Mesenchymal stem cell (in vitro differentiated cells and primary cell): ENCODE results near the gene REL.
A peak's percentile ranks its signal among the peaks of the same experiment; 100 is the strongest.

Source experiments
- DNase-seq: peaks from one replicate; pipeline ENCODE4 v3.0.0-alpha.2; 2013
- H2AFZ ChIP-seq: one replicate; pipeline ENCODE4 v1.6.1; 2013; ENCODE audit warnings: low read depth, mild to moderate bottlenecking, control low read depth, inconsistent platforms, low read length, moderate library complexity
- H2AK5ac ChIP-seq: 2 replicates; pipeline ENCODE4 v1.6.1; 2013; ENCODE audit warnings: low read length, moderate library complexity, mild to moderate bottlenecking, inconsistent platforms; ENCODE audit not compliant: severe bottlenecking
- H2BK120ac ChIP-seq: one replicate; pipeline ENCODE4 v1.6.1; 2013; ENCODE audit warnings: low read depth, mild to moderate bottlenecking, inconsistent platforms, low read length, moderate library complexity
- H2BK12ac ChIP-seq, 2 experiments: one replicate each; pipeline ENCODE4 v1.6.1; 2013; ENCODE audit warnings: inconsistent platforms in 2 of 2, low read length in 2 of 2, mild to moderate bottlenecking in 2 of 2, moderate library complexity in 2 of 2, control low read depth in 1 of 2
- H2BK15ac ChIP-seq: one replicate; pipeline ENCODE4 v1.6.1; 2013; ENCODE audit warnings: mild to moderate bottlenecking, low read depth, inconsistent platforms; ENCODE audit not compliant: poor library complexity, severe bottlenecking
- H2BK5ac ChIP-seq: 2 replicates; pipeline ENCODE4 v1.6.1; 2013; ENCODE audit warnings: low read depth, mild to moderate bottlenecking, low read length, control low read depth, inconsistent platforms; ENCODE audit not compliant: poor library complexity, severe bottlenecking
- H3K14ac ChIP-seq, 2 experiments: one replicate each; pipeline ENCODE4 v1.6.1; 2013; ENCODE audit warnings: inconsistent platforms in 2 of 2, low read length in 2 of 2, control low read depth in 1 of 2, mild to moderate bottlenecking in 1 of 2, moderate library complexity in 1 of 2
- H3K18ac ChIP-seq, 2 experiments: one replicate each; pipeline ENCODE4 v1.6.1; 2013; ENCODE audit warnings: inconsistent platforms in 2 of 2, low read length in 2 of 2, control low read depth in 1 of 2, low read depth in 1 of 2, mild to moderate bottlenecking in 1 of 2
- H3K23ac ChIP-seq, 2 experiments: one replicate each; pipeline ENCODE4 v1.6.1; 2013; ENCODE audit warnings: inconsistent platforms in 2 of 2, low read length in 2 of 2, mild to moderate bottlenecking in 2 of 2, moderate library complexity in 2 of 2, control low read depth in 1 of 2
- H3K27ac ChIP-seq: 2 replicates; pipeline ENCODE4 v1.5.1; 2013; ENCODE audit warnings: mild to moderate bottlenecking, moderate library complexity, low read length, control low read depth, inconsistent platforms; ENCODE audit not compliant: poor library complexity, severe bottlenecking
- H3K27me3 ChIP-seq, 2 experiments: 2 replicates each; pipeline versions ENCODE4 v1.6.1 to v1.7.0; 2013; ENCODE audit warnings: low read length in 2 of 2, mild to moderate bottlenecking in 2 of 2, moderate library complexity in 2 of 2, control low read depth in 1 of 2, inconsistent platforms in 1 of 2; ENCODE audit not compliant: control insufficient read depth in 1 of 2, insufficient read depth in 1 of 2
- H3K36me3 ChIP-seq, 2 experiments: 2 replicates each; pipeline versions ENCODE4 v1.6.1 to v1.7.0; 2013; ENCODE audit warnings: low read length in 2 of 2, control low read depth in 1 of 2, inconsistent platforms in 1 of 2, low read depth in 1 of 2, mild to moderate bottlenecking in 1 of 2; ENCODE audit not compliant: insufficient read depth in 2 of 2, control insufficient read depth in 1 of 2
- H3K4ac ChIP-seq, 2 experiments: one replicate each; pipeline ENCODE4 v1.6.1; 2013; ENCODE audit warnings: inconsistent platforms in 2 of 2, low read length in 2 of 2, mild to moderate bottlenecking in 2 of 2, moderate library complexity in 2 of 2, control low read depth in 1 of 2, low read depth in 1 of 2
- H3K4me1 ChIP-seq: 2 replicates; pipeline ENCODE4 v1.6.1; 2013; ENCODE audit warnings: low read depth, low read length, control low read depth; ENCODE audit not compliant: control insufficient read depth, insufficient read depth
- H3K4me2 ChIP-seq: 2 replicates; pipeline ENCODE4 v1.6.1; 2013; ENCODE audit warnings: low read length, mild to moderate bottlenecking, inconsistent platforms; ENCODE audit not compliant: poor library complexity, severe bottlenecking
- H3K4me3 ChIP-seq, 2 experiments: 2 replicates each; pipeline versions ENCODE4 v1.5.1 to v1.7.0; 2013; ENCODE audit warnings: low read length in 2 of 2, mild to moderate bottlenecking in 2 of 2, control low read depth in 1 of 2, low read depth in 1 of 2; ENCODE audit not compliant: insufficient read depth in 1 of 2
- H3K79me1 ChIP-seq: replicated peaks from 2 replicates; pipeline ENCODE4 v1.6.1; 2013; ENCODE audit warnings: mild to moderate bottlenecking, control low read depth, low read length, inconsistent platforms; ENCODE audit not compliant: poor library complexity, severe bottlenecking
- H3K9ac ChIP-seq: 2 replicates; pipeline ENCODE4 v1.7.0; 2013; ENCODE audit warnings: mild to moderate bottlenecking, low read length, moderate library complexity
- H3K9me3 ChIP-seq: 2 replicates; pipeline ENCODE4 v1.7.0; 2013; ENCODE audit warnings: mild to moderate bottlenecking, low read length; ENCODE audit not compliant: control insufficient read depth
- H4K8ac ChIP-seq: one replicate; pipeline ENCODE4 v1.6.1; 2013; ENCODE audit warnings: inconsistent platforms, mild to moderate bottlenecking, low read length, moderate library complexity
- H4K91ac ChIP-seq: one replicate; pipeline ENCODE4 v1.6.1; 2013; ENCODE audit warnings: mild to moderate bottlenecking, low read length, inconsistent platforms
- WGBS: methylation state at CpG from one replicate; pipeline ENCODE4 v1.1.7; 2013; ENCODE audit warnings: mixed read lengths; 5-methylcytosine and 5-hydroxymethylcytosine counted together

Gene REL

DNA sequence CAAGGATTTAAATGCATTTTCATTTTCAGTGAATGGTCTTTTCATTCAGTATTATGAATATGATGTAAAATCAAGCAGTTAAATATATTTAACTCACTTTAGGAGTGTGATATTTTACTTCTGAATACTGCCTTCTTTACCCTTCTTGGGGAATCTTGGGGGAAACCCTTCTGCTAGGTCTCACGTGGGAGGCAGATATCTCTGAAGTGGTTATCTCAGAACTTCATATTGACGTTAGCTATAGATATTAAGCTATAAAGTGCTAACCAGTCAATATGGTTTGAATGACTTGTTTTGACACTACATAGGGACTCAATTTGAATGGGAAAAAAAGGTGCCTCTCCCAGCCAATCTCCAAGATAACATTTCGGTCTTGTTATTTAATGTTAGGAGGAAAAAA lies 9.8 kb downstream of the REL start:
- H3K9ac ChIP-seq, result no peak overlapping the region
- H2AFZ ChIP-seq, result no peak overlapping the region
- DNase-seq, result no peak
- no peak overlapping the region for H2BK120ac ChIP-seq
- no CpG with 5 or more reads among the region's 3 CpGs for WGBS
- no peak overlapping the region for H4K91ac ChIP-seq
- H2AK5ac ChIP-seq, result no peak overlapping the region
- H3K27me3 ChIP-seq, result no peaks in the 10 kb centered on the region
- no peak overlapping the region for H3K14ac ChIP-seq
- H3K27ac ChIP-seq, result no peak overlapping the region
- no peak overlapping the region for H3K4me2 ChIP-seq
- H2BK15ac ChIP-seq, result no peak overlapping the region
- H4K8ac ChIP-seq, result no peak overlapping the region
- H2BK5ac ChIP-seq, result no peak overlapping the region
- H3K9me3 ChIP-seq, result no peaks in the 10 kb centered on the region
- no peaks in the 10 kb centered on the region for H3K4me1 ChIP-seq
- no peak overlapping the region for H2BK12ac ChIP-seq
- H3K4ac ChIP-seq, result no peak overlapping the region
- H3K79me1 ChIP-seq, result peaks cover 3% of the 10 kb centered on the region
- H3K4me3 ChIP-seq, result no peak overlapping the region
- peaks cover 3 to 22% of the 10 kb centered on the region in 2 experiments for H3K36me3 ChIP-seq
- H3K18ac ChIP-seq, result no peak overlapping the region
- no peak overlapping the region for H3K23ac ChIP-seq

DNA sequence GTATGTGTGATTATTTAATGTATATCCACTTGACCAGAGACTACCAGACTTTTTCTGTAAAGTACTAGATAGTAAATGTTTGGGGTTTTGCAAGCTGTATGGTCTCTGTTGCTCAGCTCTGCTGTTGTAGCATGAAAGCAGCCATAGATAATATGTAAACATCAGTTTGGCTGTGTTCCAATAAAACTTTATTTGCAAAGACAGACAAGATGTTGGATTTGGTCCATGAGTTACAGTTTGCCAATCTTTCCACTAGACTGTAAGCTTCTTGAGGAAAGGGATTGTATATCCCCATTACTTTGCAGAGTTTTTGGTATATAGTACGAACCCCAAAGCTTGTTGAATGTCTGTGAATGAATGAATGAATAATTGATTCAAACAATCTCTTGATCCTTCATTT lies 17.2 kb downstream of the REL start:
- Histone ChIP-seq H3K23ac (no peak overlapping the region), H3K4me3 (no peak overlapping the region), H3K9ac (no peak overlapping the region), H3K4me1 (no peaks in the 10 kb centered on the region), H2BK15ac (no peak overlapping the region), H2AFZ (no peak overlapping the region), H2BK5ac (no peak overlapping the region), H2BK120ac (no peak overlapping the region), H4K91ac (no peak overlapping the region), H4K8ac (no peak overlapping the region), H3K4ac (no peak overlapping the region), H3K27me3 (no peaks in the 10 kb centered on the region), H3K4me2 (no peak overlapping the region), H3K18ac (no peak overlapping the region), H2AK5ac (no peak overlapping the region), H2BK12ac (no peak overlapping the region), H3K9me3 (no peaks in the 10 kb centered on the region), H3K79me1 (no peaks in the 10 kb centered on the region), H3K36me3 (peaks cover 9 to 44% of the 10 kb centered on the region in 2 experiments), H3K27ac (no peak overlapping the region), H3K14ac (no peak overlapping the region)
- DNase-seq, result no peak
- no CpG with 5 or more reads among the region's 1 CpG for WGBS

DNA sequence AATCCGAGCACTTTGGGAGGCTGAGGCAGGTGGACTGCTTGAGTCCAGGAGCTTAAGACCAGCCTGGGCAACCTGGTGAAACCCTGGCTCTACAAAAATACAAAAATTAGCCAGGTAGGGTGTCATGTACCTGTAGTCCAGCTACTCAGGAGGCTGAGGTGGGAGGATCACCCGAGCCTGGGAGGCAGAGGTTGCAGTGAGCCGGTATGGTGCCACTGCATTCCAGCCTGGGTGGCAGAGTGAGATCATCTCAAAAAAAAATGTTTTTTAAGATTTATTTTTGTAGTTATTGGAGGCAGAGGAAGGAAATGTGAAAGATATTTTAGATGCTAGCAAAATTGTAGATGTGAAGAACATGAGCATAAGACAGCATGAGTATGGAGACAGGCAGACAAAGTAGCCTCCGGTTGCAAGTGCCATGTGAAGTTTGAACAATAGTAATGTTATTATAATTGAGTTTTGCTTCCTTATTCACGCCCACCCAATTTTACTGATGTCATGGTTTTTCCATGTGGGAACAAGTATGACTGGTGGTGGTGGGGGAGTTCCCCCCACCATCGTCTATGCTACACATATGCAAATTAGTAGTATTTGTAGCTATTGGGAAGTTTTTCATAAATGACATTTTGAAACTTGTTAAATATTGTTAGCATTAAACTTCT lies 18.0 kb downstream of the REL start:
- Histone ChIP-seq H2BK12ac (no peak overlapping the region), H3K9ac (no peak overlapping the region), H3K36me3 (peaks cover 9 to 41% of the 10 kb centered on the region in 2 experiments), H2AFZ (no peak overlapping the region), H3K27me3 (no peaks in the 10 kb centered on the region), H2BK120ac (no peak overlapping the region), H4K91ac (no peak overlapping the region), H3K27ac (no peak overlapping the region), H2BK5ac (peak overlapping the region; percentile 57), H3K14ac (no peak overlapping the region), H3K23ac (no peak overlapping the region), H3K4me3 (no peak overlapping the region), H2AK5ac (no peak overlapping the region), H3K79me1 (no peaks in the 10 kb centered on the region), H3K4ac (no peak overlapping the region), H3K4me2 (no peak overlapping the region), H3K9me3 (no peaks in the 10 kb centered on the region), H3K18ac (no peak overlapping the region), H2BK15ac (no peak overlapping the region), H4K8ac (no peak overlapping the region), H3K4me1 (no peaks in the 10 kb centered on the region)
- DNase-seq, result no peak
- WGBS, result 95% methylated on average over 5 of the region's 6 CpGs

DNA sequence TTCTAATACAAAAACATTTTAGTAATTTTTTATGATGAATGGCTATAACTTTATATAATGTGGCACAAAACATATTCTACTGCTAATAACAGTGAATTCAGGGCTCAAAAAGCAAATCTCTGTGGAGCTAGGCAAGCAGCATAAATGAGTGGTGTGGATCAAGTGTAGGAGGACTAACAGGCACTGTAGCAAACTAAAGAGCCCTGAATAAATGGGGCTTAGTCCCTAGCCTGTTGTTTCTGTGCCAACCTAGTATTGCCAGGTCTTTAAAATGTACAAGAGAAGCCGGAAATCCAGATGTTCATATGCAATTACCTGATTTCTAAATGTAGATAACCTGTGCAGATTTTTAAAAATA lies 18.5 kb downstream of the REL start:
- Histone ChIP-seq H3K18ac (no peak overlapping the region), H2BK120ac (no peak overlapping the region), H2AK5ac (no peak overlapping the region), H3K4me1 (no peaks in the 10 kb centered on the region), H3K79me1 (no peaks in the 10 kb centered on the region), H2BK15ac (no peak overlapping the region), H2AFZ (no peak overlapping the region), H3K4ac (no peak overlapping the region), H3K27me3 (no peaks in the 10 kb centered on the region), H4K91ac (no peak overlapping the region), H2BK5ac (no peak overlapping the region), H3K23ac (no peak overlapping the region), H3K4me3 (no peak overlapping the region), H3K14ac (no peak overlapping the region), H3K36me3 (peaks cover 9 to 38% of the 10 kb centered on the region in 2 experiments), H3K9me3 (no peaks in the 10 kb centered on the region), H2BK12ac (no peak overlapping the region), H3K27ac (no peak overlapping the region), H3K9ac (no peak overlapping the region), H3K4me2 (no peak overlapping the region), H4K8ac (no peak overlapping the region)
- DNase-seq, result no peak
- WGBS, result no CpG with 5 or more reads among the region's 1 CpG
